IMR-90 (cell line): ENCODE data around the gene OR4D11. TPM values are rescaled to one million over a fixed set of nuclear protein-coding genes. Genes with fewer than 3 reads are reported as not detected.

Source experiments
- ATAC-seq: fragments of 200-7000 bp; cut with Tn5 transposase; 2 replicates; pipeline ENCODE4 v1.9.1; 2020; ENCODE audit warnings: low read depth, mild to moderate bottlenecking, moderate library complexity
- BruUV-seq: library from RNA; stranded (reverse); fragments of 400-500 nt; replicated peaks from 2 replicates; lab custom pipeline; 2021; lab: Mats Ljungman, UMichigan
- CTCF ChIA-PET: fragments of 300-600 bp; formaldehyde crosslinking; extraction: SDS; loops from one replicate; lab custom pipeline; 2021; ENCODE audit warnings: antibody characterized with exemption; lab: Yijun Ruan, JAX
- POLR2A ChIA-PET: fragments of 300-600 bp; sonication (Branson Sonifier 250); formaldehyde crosslinking; loops from one replicate; lab custom pipeline; 2022; ENCODE audit warnings: antibody characterized with exemption; ENCODE audit not compliant: unreplicated experiment; lab: Charles Lee
- DNase-seq: peaks from one replicate; pipeline ENCODE4 v3.0.0; 2013
- H2AFZ ChIP-seq: replicated peaks from 2 replicates; pipeline ENCODE3; 2013; ENCODE audit warnings: low read length, mild to moderate bottlenecking; ENCODE audit not compliant: poor library complexity
- H2AK5ac ChIP-seq: 2 replicates; pipeline ENCODE4 v1.6.1; 2013; ENCODE audit warnings: low read depth, low read length, inconsistent platforms
- H2AK9ac ChIP-seq: replicated peaks from 2 replicates; pipeline ENCODE3; 2013; ENCODE audit warnings: mild to moderate bottlenecking, low read depth, low read length, moderate library complexity; ENCODE audit not compliant: poor library complexity
- H2BK120ac ChIP-seq: 2 replicates; pipeline ENCODE4 v1.6.1; 2013; ENCODE audit warnings: low read depth, low read length, inconsistent platforms
- H2BK15ac ChIP-seq: 3 replicates; pipeline ENCODE4 v1.6.1; 2013; ENCODE audit warnings: low read depth, low read length, inconsistent platforms
- H2BK20ac ChIP-seq: 2 replicates; pipeline ENCODE4 v1.6.1; 2013; ENCODE audit warnings: low read depth, mild to moderate bottlenecking, inconsistent platforms, low read length, moderate library complexity
- H2BK5ac ChIP-seq: 2 replicates; pipeline ENCODE4 v1.6.1; 2013; ENCODE audit warnings: mild to moderate bottlenecking, low read depth, low read length, inconsistent platforms; ENCODE audit not compliant: poor library complexity, severe bottlenecking
- H3K14ac ChIP-seq: replicated peaks from 2 replicates; pipeline ENCODE4 v1.6.1; 2013; ENCODE audit warnings: low read depth, low read length, inconsistent platforms
- H3K18ac ChIP-seq: 2 replicates; pipeline ENCODE4 v1.6.1; 2013; ENCODE audit warnings: low read depth, low read length, control low read depth
- H3K23ac ChIP-seq: 2 replicates; pipeline ENCODE4 v1.6.1; 2013; ENCODE audit warnings: low read depth, low read length, inconsistent platforms
- H3K27ac ChIP-seq: 2 replicates; pipeline ENCODE4 v1.5.1; 2013; ENCODE audit warnings: mild to moderate bottlenecking, control low read depth, low read length; ENCODE audit not compliant: insufficient read depth
- H3K27me3 ChIP-seq: 2 replicates; pipeline ENCODE4 v1.6.1; 2013; ENCODE audit warnings: low read length; ENCODE audit not compliant: control insufficient read depth, insufficient read depth
- H3K36me3 ChIP-seq: 2 replicates; pipeline ENCODE4 v1.6.1; 2013; ENCODE audit warnings: low read length, mixed read lengths; ENCODE audit not compliant: control insufficient read depth, insufficient read depth
- H3K4ac ChIP-seq: 2 replicates; pipeline ENCODE4 v1.6.1; 2013; ENCODE audit warnings: low read depth, low read length, inconsistent platforms
- H3K4me1 ChIP-seq: 2 replicates; pipeline ENCODE4 v1.6.1; 2013; ENCODE audit warnings: low read length, mixed read lengths; ENCODE audit not compliant: control insufficient read depth, insufficient read depth
- H3K4me2 ChIP-seq: 2 replicates; pipeline ENCODE4 v1.6.1; 2013; ENCODE audit warnings: low read depth, mild to moderate bottlenecking, control low read depth, low read length, moderate library complexity
- H3K4me3 ChIP-seq: 2 replicates; pipeline ENCODE4 v1.5.1; 2013; ENCODE audit warnings: low read depth, mild to moderate bottlenecking, control low read depth, low read length, moderate library complexity; ENCODE audit not compliant: insufficient read depth
- H3K56ac ChIP-seq: 2 replicates; pipeline ENCODE4 v1.6.1; 2013; ENCODE audit warnings: low read length, inconsistent platforms; ENCODE audit not compliant: insufficient read depth; ENCODE audit errors: extremely low read depth
- H3K79me1 ChIP-seq, 2 experiments: 2 replicates each; pipeline ENCODE4 v1.6.1; 2013; ENCODE audit warnings: low read length in 2 of 2, inconsistent platforms in 1 of 2, low read depth in 1 of 2
- H3K9ac ChIP-seq: 2 replicates; pipeline ENCODE4 v1.6.1; 2013; ENCODE audit warnings: low read depth, low read length, control low read depth
- H3K9me1 ChIP-seq: 2 replicates; pipeline ENCODE4 v1.6.1; 2013; ENCODE audit warnings: low read length, inconsistent platforms; ENCODE audit not compliant: insufficient read depth
- H3K9me3 ChIP-seq: 2 replicates; pipeline ENCODE4 v1.6.1; 2013; ENCODE audit warnings: low read length; ENCODE audit not compliant: control insufficient read depth, insufficient read depth
- H4K20me1 ChIP-seq: 2 replicates; pipeline ENCODE4 v1.6.1; 2013; ENCODE audit warnings: low read length, inconsistent platforms; ENCODE audit not compliant: insufficient read depth
- H4K5ac ChIP-seq: 2 replicates; pipeline ENCODE4 v1.6.1; 2013; ENCODE audit warnings: mild to moderate bottlenecking, low read depth, low read length, control low read depth
- H4K8ac ChIP-seq, 2 experiments: 2 replicates each; pipeline ENCODE4 v1.6.1; 2013; ENCODE audit warnings: low read depth in 2 of 2, low read length in 2 of 2, control low read depth in 1 of 2, inconsistent platforms in 1 of 2
- H4K91ac ChIP-seq: 2 replicates; pipeline ENCODE4 v1.6.1; 2013; ENCODE audit warnings: low read depth, low read length, inconsistent platforms; ENCODE audit not compliant: insufficient read depth
- BHLHE40 ChIP-seq: fragments of 150-350 bp; IDR thresholded peaks from 2 replicates; pipeline ENCODE4 v1.6.1; 2016; ENCODE audit warnings: mild to moderate bottlenecking, low read depth, low read length
- CEBPB ChIP-seq: IDR thresholded peaks from 2 replicates; pipeline ENCODE4 v1.6.1; 2012; ENCODE audit warnings: low read depth, low read length, improper control_type of control experiment
- CHD1 ChIP-seq: IDR thresholded peaks from 2 replicates; pipeline ENCODE4 v1.6.1; 2012; ENCODE audit warnings: low read depth, low read length, improper control_type of control experiment
- CTCF ChIP-seq: conservative IDR thresholded peaks from 2 replicates; pipeline ENCODE4 v1.5.1; 2012; ENCODE audit warnings: mild to moderate bottlenecking, low read depth, low read length, improper control_type of control experiment
- FOS ChIP-seq: fragments of 150-350 bp; IDR thresholded peaks from 2 replicates; pipeline ENCODE4 v1.6.1; 2016; ENCODE audit warnings: low read depth, low read length
- MAFK ChIP-seq: IDR thresholded peaks from 2 replicates; pipeline ENCODE4 v1.6.1; 2012; ENCODE audit warnings: low read depth, low read length, improper control_type of control experiment
- MAZ ChIP-seq: IDR thresholded peaks from 2 replicates; pipeline ENCODE4 v1.6.1; 2012; ENCODE audit warnings: low read depth, mild to moderate bottlenecking, low read length, improper control_type of control experiment, moderate library complexity, borderline replicate concordance
- MXI1 ChIP-seq: IDR thresholded peaks from 2 replicates; pipeline ENCODE4 v1.6.1; 2012; ENCODE audit warnings: low read depth, mild to moderate bottlenecking, low read length, moderate library complexity, borderline replicate concordance
- NFE2L2 ChIP-seq: fragments of 150-350 bp; IDR thresholded peaks from 2 replicates; pipeline ENCODE4 v1.6.1; 2016; ENCODE audit warnings: low read depth, mild to moderate bottlenecking, low read length
- POLR2A ChIP-seq: IDR thresholded peaks from 2 replicates; pipeline ENCODE4 v1.6.1; 2012; ENCODE audit warnings: mild to moderate bottlenecking, low read depth, low read length
- RAD21 ChIP-seq: IDR thresholded peaks from 2 replicates; pipeline ENCODE4 v1.6.1; 2012; ENCODE audit warnings: low read length, improper control_type of control experiment
- RCOR1 ChIP-seq: IDR thresholded peaks from 2 replicates; pipeline ENCODE4 v1.6.1; 2012; ENCODE audit warnings: mild to moderate bottlenecking, low read length, improper control_type of control experiment; ENCODE audit not compliant: insufficient replicate concordance
- RFX5 ChIP-seq: IDR thresholded peaks from 2 replicates; pipeline ENCODE4 v1.8.0; 2012; ENCODE audit warnings: low read depth, mild to moderate bottlenecking, low read length, moderate library complexity
- SMC3 ChIP-seq: fragments of 150-350 bp; IDR thresholded peaks from 2 replicates; pipeline ENCODE4 v1.6.1; 2016; ENCODE audit warnings: low read depth, mild to moderate bottlenecking, antibody characterized with exemption, low read length, moderate library complexity
- USF2 ChIP-seq: fragments of 150-350 bp; IDR thresholded peaks from 2 replicates; pipeline ENCODE4 v1.6.1; 2017; ENCODE audit warnings: mild to moderate bottlenecking, antibody characterized with exemption, low read length, low read depth
- WGBS, 2 experiments: methylation state at CpG; one replicate each; pipeline versions ENCODE4 v1.1.5 to v1.1.7; 2013; ENCODE audit warnings: missing lambda C conversion rate in 2 of 2; ENCODE audit not compliant: insufficient read length in 1 of 2; ENCODE audit errors: extremely low coverage in 2 of 2; 5-methylcytosine and 5-hydroxymethylcytosine counted together
- dilution Hi-C: fragments of 300-500 bp; cut with HindIII; formaldehyde crosslinking; loops from one replicate; pipeline ENCODE4 v1.14.3; 2018; ENCODE audit warnings: low sequenced_read_pairs; ENCODE audit not compliant: unreplicated experiment
- in situ Hi-C: fragments of 300-500 bp; cut with MboI; formaldehyde crosslinking; loops from 3 replicates; pipeline ENCODE4 v1.14.3; 2019; ENCODE audit warnings: low sequenced_read_pairs, inconsistent platforms, mixed read lengths
- intact Hi-C: fragments of 100-400 bp; cut with micrococcal nuclease; formaldehyde crosslinking; loops from 2 replicates; pipeline ENCODE4 v1.10.0; 2022
- polyA plus RNA-seq, 3 experiments: library from polyadenylated mRNA; depleted of rRNA; stranded (reverse); fragments of >200 nt; gene quantifications; 2 replicates each; pipeline ENCODE4 v1.2.3, GENCODE V29; 2012; ENCODE audit warnings: low replicate concordance in 1 of 3
- total RNA-seq: library from RNA; depleted of rRNA; stranded (reverse); fragments of >200 nt; gene quantifications from 2 replicates; pipeline ENCODE4 v1.2.3, GENCODE V29; 2012
- TF ChIP-seq, protein P1 (sequence below): fragments of 150-350 bp; IDR thresholded peaks from 2 replicates; pipeline ENCODE4 v1.6.1; 2016; ENCODE audit warnings: low read depth, mild to moderate bottlenecking, low read length, moderate library complexity, borderline replicate concordance

Gene OR4D11
- total and polyA plus RNA-seq, 2 of the 4 experiments (the other 2 are of a cell fraction), result not detected

GRCh38 chr11:59532620-59533019, 29.2 kb downstream of the OR4D11 start:
- Histone ChIP-seq H2AFZ (no peak overlapping the region), H3K56ac (no peak overlapping the region), H3K14ac (no peak overlapping the region), H3K27ac (no peak overlapping the region), H2BK5ac (no peak overlapping the region), H3K9me1 (no peaks in the 10 kb centered on the region; the same call in 1 of the 2 replicates), H3K9ac (no peak overlapping the region), H3K9me3 (no peaks in the 10 kb centered on the region), H3K4me2 (no peak overlapping the region), H3K4ac (no peak overlapping the region), H3K4me1 (no peaks in the 10 kb centered on the region), H3K18ac (no peak overlapping the region), H3K23ac (no peak overlapping the region), H4K5ac (no peak overlapping the region), H2BK15ac (no peak overlapping the region), H3K4me3 (no peak overlapping the region), H3K36me3 (no peaks in the 10 kb centered on the region), H4K8ac (no peak overlapping the region), H4K91ac (no peak overlapping the region), H2BK120ac (no peak overlapping the region), H3K27me3 (peaks cover 10% of the 10 kb centered on the region), H2AK9ac (no peak overlapping the region), H3K79me1 (no peaks in the 10 kb centered on the region), H2BK20ac (no peak overlapping the region), H2AK5ac (no peak overlapping the region), H4K20me1 (no peaks in the 10 kb centered on the region)
- in situ Hi-C loops (no loop called here), intact Hi-C loops (no loop called here), dilution Hi-C loops (no loop called here)
- POLR2A ChIA-PET, result no interaction called here
- DNase-seq, result no peak
- no peak for ATAC-seq
- CTCF ChIA-PET, result no interaction called here
- TF ChIP-seq NFE2L2 (no peak), SMC3 (no peak), MAZ (no peak), POLR2A (no peak), BHLHE40 (no peak), USF2 (no peak), CHD1 (no peak), CTCF (no peak), MAFK (no peak), RAD21 (no peak), MXI1 (no peak), CEBPB (no peak), RFX5 (no peak), FOS (no peak), RCOR1 (no peak)
- TF ChIP-seq, protein P1, sequence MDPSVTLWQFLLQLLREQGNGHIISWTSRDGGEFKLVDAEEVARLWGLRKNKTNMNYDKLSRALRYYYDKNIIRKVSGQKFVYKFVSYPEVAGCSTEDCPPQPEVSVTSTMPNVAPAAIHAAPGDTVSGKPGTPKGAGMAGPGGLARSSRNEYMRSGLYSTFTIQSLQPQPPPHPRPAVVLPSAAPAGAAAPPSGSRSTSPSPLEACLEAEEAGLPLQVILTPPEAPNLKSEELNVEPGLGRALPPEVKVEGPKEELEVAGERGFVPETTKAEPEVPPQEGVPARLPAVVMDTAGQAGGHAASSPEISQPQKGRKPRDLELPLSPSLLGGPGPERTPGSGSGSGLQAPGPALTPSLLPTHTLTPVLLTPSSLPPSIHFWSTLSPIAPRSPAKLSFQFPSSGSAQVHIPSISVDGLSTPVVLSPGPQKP, result no peak
- BruUV-seq, result no TSS peak
- WGBS, 2 experiments, result no CpG with 5 or more reads among the region's 2 CpGs
